ENCODE data around the gene MAPK11.

The MAPK11 gene

GRCh38 chr22:50293441-50294318 lies 23.5 kb upstream of the MAPK11 start:
- no peak for TF ChIP-seq CTCF (conservative IDR thresholded peaks at IDR 0.05; ENCODE audit: low read depth, low read length)
- DNase-seq (ENCODE audit: low read depth): peak; percentile 70
- peak overlapping the region; percentile 24 for H3K4me3 ChIP-seq (ENCODE audit: low read depth, low read length)

GRCh38 chr22:50292643-50293440 lies 22.7 kb upstream of the MAPK11 start:
- peak overlapping the region; percentile 24 for H3K4me3 ChIP-seq (ENCODE audit: low read depth, low read length)
- DNase-seq (ENCODE audit: low read depth): no peak
- no peak for TF ChIP-seq CTCF (conservative IDR thresholded peaks at IDR 0.05; ENCODE audit: low read depth, low read length)

GRCh38 chr22:50289942-50290630 lies 19.9 kb upstream of the MAPK11 start:
- TF ChIP-seq CTCF (conservative IDR thresholded peaks at IDR 0.05; ENCODE audit: low read depth, low read length): no peak
- no peak overlapping the region for H3K4me3 ChIP-seq (ENCODE audit: low read depth, low read length)
- DNase-seq (ENCODE audit: low read depth): no peak

GRCh38 chr22:50289151-50289941 lies 19.2 kb upstream of the MAPK11 start:
- TF ChIP-seq CTCF (conservative IDR thresholded peaks at IDR 0.05; ENCODE audit: low read depth, low read length): no peak
- H3K4me3 ChIP-seq (ENCODE audit: low read depth, low read length): no peak overlapping the region
- no peak for DNase-seq (ENCODE audit: low read depth)

GRCh38 chr22:50287731-50288130 lies 17.6 kb upstream of the MAPK11 start:
- TF ChIP-seq CTCF (conservative IDR thresholded peaks at IDR 0.05; ENCODE audit: low read depth, low read length): no peak
- no peak overlapping the region for H3K4me3 ChIP-seq (ENCODE audit: low read depth, low read length)
- no peak for DNase-seq (ENCODE audit: low read depth)

- no peak for DNase-seq (ENCODE audit: low read depth)
- TF ChIP-seq CTCF (conservative IDR thresholded peaks at IDR 0.05; ENCODE audit: low read depth, low read length): no peak
- no peak overlapping the region for H3K4me3 ChIP-seq (ENCODE audit: low read depth, low read length)
Measured at GRCh38 chr22:50286701-50287318, 16.6 kb upstream of the MAPK11 start.

Data from choroid plexus epithelial cell (primary cell).